Activated CD4-positive, alpha-beta T cell treated with anti-CD3 and anti-CD28 coated beads, Interleukin-2, amount 10 ng/mL, durations not matched to agents 7 days and 5 days (primary cell): Measurements from ENCODE around the gene SLAMF1. TPM values are rescaled to one million over a fixed set of nuclear protein-coding genes. Genes with fewer than 3 reads are reported as not detected.

Source experiments
- CTCF ChIA-PET: fragments of 350-600 bp; sonication (Branson Sonifier 250); formaldehyde crosslinking; loops from one replicate; lab custom pipeline; 2021; ENCODE audit warnings: antibody characterized with exemption; lab: Charles Lee
- POLR2A ChIA-PET: fragments of 350-600 bp; sonication (Branson Sonifier 250); formaldehyde crosslinking; loops from one replicate; lab custom pipeline; 2021; ENCODE audit warnings: antibody characterized with exemption; lab: Charles Lee
- DNase-seq: peaks from one replicate; pipeline ENCODE4 v3.0.0-alpha.2; 2020
- H3K27ac Mint-ChIP-seq: one replicate; pipeline ENCODE4 v1.8.0; 2021; ENCODE audit warnings: mild to moderate bottlenecking, moderate library complexity, mixed read lengths
- H3K27me3 Mint-ChIP-seq: one replicate; pipeline ENCODE4 v1.8.0; 2021; ENCODE audit warnings: mixed read lengths
- H3K36me3 Mint-ChIP-seq: one replicate; pipeline ENCODE4 v1.8.0; 2021; ENCODE audit warnings: low read depth, mixed read lengths
- H3K4me1 Mint-ChIP-seq: one replicate; pipeline ENCODE4 v1.8.0; 2021; ENCODE audit warnings: mixed read lengths
- H3K4me3 Mint-ChIP-seq: one replicate; pipeline ENCODE4 v1.8.0; 2021; ENCODE audit warnings: mild to moderate bottlenecking, moderate library complexity, mixed read lengths
- H3K9me3 Mint-ChIP-seq: one replicate; pipeline ENCODE4 v1.8.0; 2021; ENCODE audit warnings: mixed read lengths
- total RNA-seq, 2 experiments: library from RNA; stranded (reverse); gene quantifications; one replicate each; pipeline ENCODE4 v1.2.3, GENCODE V29; 2021

Gene SLAMF1
- total RNA-seq, 2 experiments from 2014 or later = 70.4 to 70.6 TPM

DNA sequence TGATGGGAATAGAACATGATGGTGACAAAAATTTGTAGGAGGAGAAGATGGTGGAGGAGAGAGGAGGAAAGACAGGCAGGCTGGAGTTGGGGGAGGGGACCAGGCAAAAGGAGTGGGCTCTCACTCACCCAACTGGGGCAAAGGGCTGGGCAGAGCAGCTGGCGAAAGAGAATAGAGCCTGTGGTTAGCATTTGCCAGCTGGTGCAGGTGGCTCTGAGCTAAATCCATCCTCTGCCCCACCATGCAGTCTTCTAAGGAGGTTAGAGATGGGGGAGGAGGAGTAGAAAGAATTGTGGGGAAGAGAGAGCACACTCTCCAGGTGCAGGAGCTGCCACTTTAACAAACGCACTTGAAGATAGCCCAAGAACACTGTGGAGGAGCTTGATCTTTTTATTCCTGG lies 27.6 kb upstream of the SLAMF1 start:
- H3K4me3 Mint-ChIP-seq = no peak overlapping the region
- CTCF ChIA-PET = interaction anchor here (0.8 to 2.9 kb wide), 16 partner anchors 9 to 280 kb away, joined by 3 to 28 read pairs (median 6); partner anchors contain the start of genes ITLN2, SLAMF1 and SLAMF7
- H3K36me3 Mint-ChIP-seq = peaks cover 37% of the 10 kb centered on the region
- H3K27me3 Mint-ChIP-seq = no peaks in the 10 kb centered on the region
- peaks cover 6% of the 10 kb centered on the region for H3K9me3 Mint-ChIP-seq
- POLR2A ChIA-PET = interaction anchor here (1.2 to 2.0 kb wide), 2 partner anchors 9 to 28 kb away, joined by 4 to 7 read pairs; partner anchors contain the start of gene SLAMF1
- peaks cover 29% of the 10 kb centered on the region for H3K4me1 Mint-ChIP-seq
- no peak for DNase-seq
- no peak overlapping the region for H3K27ac Mint-ChIP-seq

DNA sequence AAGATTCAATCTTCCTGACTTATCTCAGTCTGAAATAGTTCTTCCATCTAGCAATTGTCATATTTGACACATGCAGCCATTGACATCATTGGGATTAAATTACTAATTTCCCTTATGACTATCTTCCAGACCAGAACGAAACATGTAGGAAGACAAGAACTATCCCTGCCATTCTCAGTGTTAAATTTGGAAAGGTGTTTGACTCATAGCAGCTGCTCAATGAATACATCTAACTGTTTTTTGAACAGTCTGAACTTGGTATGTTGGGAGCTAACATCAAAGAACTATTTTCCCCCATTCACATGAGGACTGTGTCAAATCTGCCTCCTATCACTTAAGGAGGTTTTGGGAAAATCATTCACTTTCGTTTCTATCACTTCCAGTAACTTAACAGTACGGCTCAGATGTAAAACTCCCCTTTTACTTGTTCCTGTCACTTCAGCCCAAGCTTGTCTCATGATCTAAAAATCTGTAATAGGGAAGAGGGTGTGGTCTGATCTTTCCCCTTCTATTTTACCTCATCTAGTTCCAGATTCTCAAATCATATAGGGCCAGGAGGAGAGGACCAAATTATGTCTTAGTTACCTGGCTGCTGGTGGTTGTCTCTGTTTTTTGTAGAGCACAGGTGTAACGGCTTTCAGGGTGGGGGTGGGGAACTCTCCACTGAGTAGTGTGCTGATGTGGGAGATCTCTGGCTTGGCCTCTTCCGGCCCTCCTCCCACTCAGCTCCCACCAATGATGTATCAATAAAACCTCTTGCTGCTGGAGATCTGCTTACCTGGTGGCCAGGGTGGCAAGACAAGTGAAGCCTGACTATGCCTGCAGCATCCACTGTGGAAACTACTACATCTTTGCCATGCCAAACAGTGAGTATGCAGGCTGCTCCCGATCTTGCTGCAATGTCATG lies 26.2 kb upstream of the SLAMF1 start:
- H3K4me3 Mint-ChIP-seq = no peak overlapping the region
- DNase-seq = peak; percentile 36
- CTCF ChIA-PET = interaction anchor here (0.5 to 2.9 kb wide), 15 partner anchors 8 to 281 kb away, joined by 3 to 20 read pairs (median 6); partner anchors contain the start of genes ITLN2 and SLAMF1
- no peak overlapping the region for H3K27ac Mint-ChIP-seq
- peaks cover 29% of the 10 kb centered on the region for H3K4me1 Mint-ChIP-seq
- H3K36me3 Mint-ChIP-seq = peaks cover 34% of the 10 kb centered on the region
- H3K27me3 Mint-ChIP-seq = no peaks in the 10 kb centered on the region
- POLR2A ChIA-PET = interaction anchor here (0.6 to 2.0 kb wide), 4 partner anchors 10 to 51 kb away, joined by 3 to 7 read pairs (median 5); partner anchors contain the start of gene SLAMF1
- peaks cover 8% of the 10 kb centered on the region for H3K9me3 Mint-ChIP-seq

DNA sequence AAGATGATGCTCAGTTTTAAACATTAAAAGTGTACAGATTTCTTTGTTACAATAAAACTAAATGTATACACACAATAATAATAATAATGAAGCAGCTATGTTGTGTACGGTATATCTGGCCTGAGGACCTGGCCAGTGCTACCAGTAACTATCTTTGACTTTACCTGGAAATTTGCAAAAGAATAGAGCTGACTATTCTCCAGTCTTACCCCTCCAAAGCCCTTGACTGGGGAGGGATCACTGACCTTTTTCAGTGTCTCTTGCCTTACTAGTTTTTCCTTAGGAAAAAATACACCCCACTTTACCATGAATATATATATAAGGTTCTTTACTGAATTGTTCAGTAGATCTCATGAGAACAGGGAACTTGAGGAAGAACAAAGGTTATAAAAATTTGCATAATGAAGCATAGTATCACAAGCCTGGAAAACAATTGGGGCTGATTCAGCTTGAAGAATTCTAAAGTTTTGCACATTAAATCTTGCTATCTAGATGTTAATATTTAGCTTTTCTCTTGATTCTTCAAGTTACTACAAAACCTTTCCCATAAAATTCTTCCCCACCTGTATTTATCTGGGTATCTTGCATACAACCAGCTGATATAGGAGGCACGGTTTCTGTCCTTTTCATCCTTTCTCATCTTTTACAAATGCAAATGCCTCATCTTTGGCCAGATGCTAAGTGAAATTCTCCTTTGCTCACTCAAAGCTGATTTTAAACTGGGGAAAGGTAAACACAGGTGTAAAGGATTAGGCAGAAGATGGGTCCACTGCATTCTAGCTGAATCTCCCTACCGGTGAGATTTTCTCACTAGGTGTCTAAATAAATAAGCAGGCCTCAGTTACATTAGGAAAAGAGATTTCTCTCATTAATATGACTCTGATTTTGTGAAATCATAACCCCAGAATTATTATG lies 25.0 kb upstream of the SLAMF1 start:
- peaks cover 34% of the 10 kb centered on the region for H3K4me1 Mint-ChIP-seq
- ChIA-PET POLR2A (no interaction called here), CTCF (interaction anchor here (0.5 to 2.8 kb wide), 8 partner anchors 9 to 280 kb away, joined by 3 to 20 read pairs (median 5); partner anchors contain the start of gene SLAMF1)
- H3K27me3 Mint-ChIP-seq = no peaks in the 10 kb centered on the region
- peak overlapping the region; percentile 46 for H3K27ac Mint-ChIP-seq
- H3K36me3 Mint-ChIP-seq = peaks cover 30% of the 10 kb centered on the region
- no peak overlapping the region for H3K4me3 Mint-ChIP-seq
- H3K9me3 Mint-ChIP-seq = peaks cover 12% of the 10 kb centered on the region
- no peak for DNase-seq

GRCh38 chr1:160670701-160671100 lies 23.9 kb upstream of the SLAMF1 start:
- Mint-ChIP-seq H3K27me3 (no peaks in the 10 kb centered on the region), H3K4me3 (no peak overlapping the region), H3K36me3 (peaks cover 33% of the 10 kb centered on the region), H3K27ac (no peak overlapping the region), H3K9me3 (peaks cover 14% of the 10 kb centered on the region), H3K4me1 (peaks cover 38% of the 10 kb centered on the region)
- ChIA-PET POLR2A (no interaction called here), CTCF (no interaction called here)
- DNase-seq = no peak

DNA sequence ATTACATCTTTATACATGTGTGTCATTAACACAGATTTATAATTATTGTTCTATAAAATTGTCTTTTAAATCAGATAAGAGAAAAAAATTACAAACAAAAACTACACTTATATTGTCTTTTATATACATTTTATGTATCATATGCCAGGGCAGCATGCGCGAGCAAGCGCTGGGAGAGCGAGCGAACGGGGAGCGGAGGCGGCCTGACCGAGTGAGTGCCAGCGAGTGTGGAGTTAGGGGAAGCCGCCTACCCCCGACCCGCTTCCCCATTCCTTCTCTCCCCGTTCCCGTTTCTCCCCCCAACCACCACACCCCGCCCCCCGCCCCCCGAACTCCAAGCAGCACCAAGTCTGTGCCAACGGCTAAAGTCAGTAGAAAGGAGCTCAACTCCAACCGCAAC lies 23.0 kb upstream of the SLAMF1 start:
- Mint-ChIP-seq H3K4me1 (peaks cover 47% of the 10 kb centered on the region), H3K9me3 (peaks cover 14% of the 10 kb centered on the region), H3K4me3 (no peak overlapping the region), H3K36me3 (peaks cover 34% of the 10 kb centered on the region), H3K27me3 (no peaks in the 10 kb centered on the region), H3K27ac (no peak overlapping the region)
- CTCF ChIA-PET = interaction anchor here (2.1 kb wide), 1 partner anchor 12 kb away, joined by 9 read pairs; no protein-coding TSS in a partner anchor
- POLR2A ChIA-PET = no interaction called here
- DNase-seq = no peak

DNA sequence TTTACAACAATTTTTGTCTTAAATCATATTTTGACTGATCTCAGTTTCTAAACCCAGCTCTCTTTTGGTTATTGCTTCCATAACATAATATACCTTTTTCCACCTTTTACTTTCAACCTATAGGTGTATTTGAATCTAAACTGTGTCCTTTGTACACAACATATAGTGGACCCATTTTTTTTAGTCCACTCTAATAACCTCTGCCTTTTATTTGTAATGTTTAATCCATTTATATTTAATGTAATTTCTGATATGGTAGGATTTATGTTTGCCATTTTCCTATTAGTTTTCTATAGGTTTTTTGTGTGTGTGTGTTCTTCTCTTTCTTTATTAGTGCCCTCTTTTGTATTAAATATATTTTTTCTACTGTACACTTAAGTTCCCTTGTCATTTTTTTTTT lies 22.4 kb upstream of the SLAMF1 start:
- H3K4me3 Mint-ChIP-seq = no peak overlapping the region
- H3K4me1 Mint-ChIP-seq = peaks cover 52% of the 10 kb centered on the region
- ChIA-PET CTCF (interaction anchor here (2.1 kb wide), 1 partner anchor 12 kb away, joined by 9 read pairs; no protein-coding TSS in a partner anchor), POLR2A (no interaction called here)
- peaks cover 14% of the 10 kb centered on the region for H3K9me3 Mint-ChIP-seq
- H3K36me3 Mint-ChIP-seq = peaks cover 34% of the 10 kb centered on the region
- H3K27ac Mint-ChIP-seq = no peak overlapping the region
- no peaks in the 10 kb centered on the region for H3K27me3 Mint-ChIP-seq
- no peak for DNase-seq

DNA sequence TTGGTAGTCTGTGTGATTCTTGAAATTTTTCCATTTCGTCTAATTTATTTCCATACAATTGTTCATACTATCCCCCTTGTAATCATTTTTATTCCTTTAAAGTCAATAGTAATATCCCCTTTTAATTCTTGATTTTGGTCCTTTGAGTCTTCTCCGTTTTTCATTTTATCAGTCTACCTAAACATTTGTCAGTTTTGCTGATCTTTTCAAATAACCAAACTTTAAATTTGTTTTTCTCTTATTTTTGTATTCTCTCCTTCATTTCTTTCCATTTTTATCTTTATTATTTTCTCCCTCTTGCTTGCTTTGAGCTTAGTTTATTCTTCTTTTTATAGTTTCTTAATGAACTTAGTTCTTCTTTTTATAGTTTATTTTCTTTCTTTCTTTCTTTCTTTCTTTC lies 21.1 kb upstream of the SLAMF1 start:
- Mint-ChIP-seq H3K4me3 (no peak overlapping the region), H3K4me1 (peaks cover 65% of the 10 kb centered on the region), H3K27ac (no peak overlapping the region), H3K27me3 (no peaks in the 10 kb centered on the region), H3K36me3 (peaks cover 34% of the 10 kb centered on the region), H3K9me3 (peaks cover 14% of the 10 kb centered on the region)
- ChIA-PET POLR2A (no interaction called here), CTCF (interaction anchor here (0.7 to 2.1 kb wide), 3 partner anchors 14 to 100 kb away, joined by 3 to 9 read pairs (median 3); no protein-coding TSS in a partner anchor)
- DNase-seq = no peak

GRCh38 chr1:160666079-160666442 lies 19.2 kb upstream of the SLAMF1 start:
- H3K9me3 Mint-ChIP-seq = peaks cover 17% of the 10 kb centered on the region
- H3K27me3 Mint-ChIP-seq = no peaks in the 10 kb centered on the region
- H3K4me1 Mint-ChIP-seq = peaks cover 79% of the 10 kb centered on the region
- peaks cover 39% of the 10 kb centered on the region for H3K36me3 Mint-ChIP-seq
- no peak for DNase-seq
- H3K4me3 Mint-ChIP-seq = peak overlapping the region; percentile 55
- ChIA-PET POLR2A (no interaction called here), CTCF (interaction anchor here (0.5 to 4.2 kb wide), 4 partner anchors 9 to 49 kb away, joined by 3 to 28 read pairs (median 3); partner anchors contain the start of gene SLAMF1)
- H3K27ac Mint-ChIP-seq = peak overlapping the region; percentile 91

- POLR2A ChIA-PET = interaction anchor here (0.7 kb wide), 1 partner anchor 22 kb away, joined by 3 read pairs; no protein-coding TSS in a partner anchor
- CTCF ChIA-PET = interaction anchor here (0.5 to 4.2 kb wide), 8 partner anchors 10 to 50 kb away, joined by 3 to 28 read pairs (median 3); partner anchors contain the start of gene SLAMF1
- no peak for DNase-seq
- Mint-ChIP-seq H3K4me1 (peaks cover 73% of the 10 kb centered on the region), H3K27me3 (no peaks in the 10 kb centered on the region), H3K27ac (peak overlapping the region; percentile 91), H3K36me3 (peaks cover 35% of the 10 kb centered on the region), H3K4me3 (peak overlapping the region; percentile 55), H3K9me3 (peaks cover 14% of the 10 kb centered on the region)
Observed at GRCh38 chr1:160665330-160666078, 18.7 kb upstream of the SLAMF1 start.

- DNase-seq = peak; percentile 66
- Mint-ChIP-seq H3K4me3 (peak overlapping the region; percentile 55), H3K4me1 (peaks cover 68% of the 10 kb centered on the region), H3K9me3 (peaks cover 16% of the 10 kb centered on the region), H3K27me3 (no peaks in the 10 kb centered on the region), H3K36me3 (peaks cover 37% of the 10 kb centered on the region), H3K27ac (peak overlapping the region; percentile 91)
- ChIA-PET CTCF (interaction anchor here (0.8 to 4.2 kb wide), 6 partner anchors 11 to 49 kb away, joined by 3 to 28 read pairs (median 4); no protein-coding TSS in a partner anchor), POLR2A (no interaction called here)
Observed at GRCh38 chr1:160664573-160665051, 17.8 kb upstream of the SLAMF1 start.

GRCh38 chr1:160662910-160663309 lies 16.1 kb upstream of the SLAMF1 start:
- Mint-ChIP-seq H3K4me1 (peaks cover 74% of the 10 kb centered on the region), H3K36me3 (peaks cover 32% of the 10 kb centered on the region), H3K9me3 (peaks cover 16% of the 10 kb centered on the region), H3K4me3 (no peak overlapping the region), H3K27me3 (no peaks in the 10 kb centered on the region), H3K27ac (peak overlapping the region; percentile 15)
- DNase-seq = no peak
- ChIA-PET CTCF (interaction anchor here (0.5 to 2.1 kb wide), 9 partner anchors 10 to 315 kb away, joined by 3 to 7 read pairs (median 4); no protein-coding TSS in a partner anchor), POLR2A (no interaction called here)
